ENCODE measurements around the gene NLRC4.

NLRC4 gene

GRCh38 chr2:32250290-32250689, 14.4 kb downstream of the NLRC4 start:
- TF ChIP-seq L3MBTL2 (conservative IDR thresholded peaks at IDR 0.05) (no peak), SP1 (IDR thresholded peaks at IDR 0.05) (no peak), TARDBP (IDR thresholded peaks at IDR 0.05) (no peak), CTBP1 (IDR thresholded peaks at IDR 0.05; ENCODE audit: borderline replicate concordance) (no peak), NFRKB (IDR thresholded peaks at IDR 0.05) (no peak), FOXM1 (IDR thresholded peaks at IDR 0.05; ENCODE audit: borderline replicate concordance) (no peak), SUZ12 (IDR thresholded peaks at IDR 0.05) (no peak), ELF4 (IDR thresholded peaks at IDR 0.05) (no peak), FOXA1 (IDR thresholded peaks at IDR 0.05) (no peak), PKNOX1 (IDR thresholded peaks at IDR 0.05) (no peak), ZNF384 (IDR thresholded peaks at IDR 0.05) (no peak), FOXK2 (IDR thresholded peaks at IDR 0.05) (no peak), BHLHE40 (IDR thresholded peaks at IDR 0.05; ENCODE audit: borderline replicate concordance) (no peak), ARNT (IDR thresholded peaks at IDR 0.05) (no peak), HDGF (IDR thresholded peaks at IDR 0.05; ENCODE audit: borderline replicate concordance) (no peak), LEF1 (IDR thresholded peaks at IDR 0.05; ENCODE audit: borderline replicate concordance) (no peak)
- CTCF ChIA-PET: no interaction called here
- DNase-seq (ENCODE audit: extremely low spot score): no peak
- POLR2A ChIA-PET: no interaction called here

GRCh38 chr2:32249731-32250236, 14.9 kb downstream of the NLRC4 start:
- ChIA-PET CTCF (no interaction called here), POLR2A (no interaction called here)
- DNase-seq (ENCODE audit: extremely low spot score): no peak
- no peak for TF ChIP-seq FOXM1 (IDR thresholded peaks at IDR 0.05; ENCODE audit: borderline replicate concordance)
- TF ChIP-seq SUZ12 (IDR thresholded peaks at IDR 0.05): no peak
- TF ChIP-seq ARNT (IDR thresholded peaks at IDR 0.05): no peak
- no peak for TF ChIP-seq BHLHE40 (IDR thresholded peaks at IDR 0.05; ENCODE audit: borderline replicate concordance)
- no peak for TF ChIP-seq SP1 (IDR thresholded peaks at IDR 0.05)
- TF ChIP-seq ELF4 (IDR thresholded peaks at IDR 0.05): no peak
- no peak for TF ChIP-seq FOXK2 (IDR thresholded peaks at IDR 0.05)
- no peak for TF ChIP-seq TARDBP (IDR thresholded peaks at IDR 0.05)
- no peak for TF ChIP-seq PKNOX1 (IDR thresholded peaks at IDR 0.05)
- no peak for TF ChIP-seq L3MBTL2 (conservative IDR thresholded peaks at IDR 0.05)
- TF ChIP-seq CTBP1 (IDR thresholded peaks at IDR 0.05; ENCODE audit: borderline replicate concordance): no peak
- no peak for TF ChIP-seq LEF1 (IDR thresholded peaks at IDR 0.05; ENCODE audit: borderline replicate concordance)
- no peak for TF ChIP-seq NFRKB (IDR thresholded peaks at IDR 0.05)
- TF ChIP-seq ZNF384 (IDR thresholded peaks at IDR 0.05): no peak
- no peak for TF ChIP-seq HDGF (IDR thresholded peaks at IDR 0.05; ENCODE audit: borderline replicate concordance)

GRCh38 chr2:32248299-32248698, 16.4 kb downstream of the NLRC4 start:
- CTCF ChIA-PET: no interaction called here
- POLR2A ChIA-PET: no interaction called here
- no peak for TF ChIP-seq L3MBTL2 (conservative IDR thresholded peaks at IDR 0.05)
- DNase-seq (ENCODE audit: extremely low spot score): no peak

- TF ChIP-seq TARDBP (IDR thresholded peaks at IDR 0.05) (no peak), ELF4 (IDR thresholded peaks at IDR 0.05) (no peak), FOXM1 (IDR thresholded peaks at IDR 0.05; ENCODE audit: borderline replicate concordance) (no peak), SP1 (IDR thresholded peaks at IDR 0.05) (no peak), L3MBTL2 (conservative IDR thresholded peaks at IDR 0.05) (no peak), HDGF (IDR thresholded peaks at IDR 0.05; ENCODE audit: borderline replicate concordance) (no peak), SUZ12 (IDR thresholded peaks at IDR 0.05) (no peak), BHLHE40 (IDR thresholded peaks at IDR 0.05; ENCODE audit: borderline replicate concordance) (no peak), FOXK2 (IDR thresholded peaks at IDR 0.05) (no peak), ARNT (IDR thresholded peaks at IDR 0.05) (no peak), FOXA1 (IDR thresholded peaks at IDR 0.05) (no peak), CTBP1 (IDR thresholded peaks at IDR 0.05; ENCODE audit: borderline replicate concordance) (no peak)
- ChIA-PET CTCF (no interaction called here), POLR2A (no interaction called here)
- DNase-seq (ENCODE audit: extremely low spot score): no peak
Observed at GRCh38 chr2:32246911-32247310, 17.8 kb downstream of the NLRC4 start.

GRCh38 chr2:32242331-32242730, 22.4 kb downstream of the NLRC4 start:
- no peak for TF ChIP-seq SP1 (IDR thresholded peaks at IDR 0.05)
- no peak for TF ChIP-seq NFRKB (IDR thresholded peaks at IDR 0.05)
- POLR2A ChIA-PET: no interaction called here
- no peak for DNase-seq (ENCODE audit: extremely low spot score)
- CTCF ChIA-PET: no interaction called here

GRCh38 chr2:32237996-32238395, 26.7 kb downstream of the NLRC4 start:
- ChIA-PET POLR2A (no interaction called here), CTCF (no interaction called here)
- TF ChIP-seq ZNF384 (IDR thresholded peaks at IDR 0.05): no peak
- TF ChIP-seq SP1 (IDR thresholded peaks at IDR 0.05): no peak
- no peak for TF ChIP-seq HDGF (IDR thresholded peaks at IDR 0.05; ENCODE audit: borderline replicate concordance)
- TF ChIP-seq CTBP1 (IDR thresholded peaks at IDR 0.05; ENCODE audit: borderline replicate concordance): no peak
- TF ChIP-seq FOXM1 (IDR thresholded peaks at IDR 0.05; ENCODE audit: borderline replicate concordance): no peak
- no peak for TF ChIP-seq BHLHE40 (IDR thresholded peaks at IDR 0.05; ENCODE audit: borderline replicate concordance)
- no peak for TF ChIP-seq L3MBTL2 (conservative IDR thresholded peaks at IDR 0.05)
- no peak for TF ChIP-seq LEF1 (IDR thresholded peaks at IDR 0.05; ENCODE audit: borderline replicate concordance)
- TF ChIP-seq TARDBP (IDR thresholded peaks at IDR 0.05): no peak
- TF ChIP-seq ARNT (IDR thresholded peaks at IDR 0.05): no peak
- no peak for TF ChIP-seq ELF4 (IDR thresholded peaks at IDR 0.05)
- no peak for TF ChIP-seq FOXK2 (IDR thresholded peaks at IDR 0.05)
- DNase-seq (ENCODE audit: extremely low spot score): no peak

GRCh38 chr2:32237488-32237887, 27.2 kb downstream of the NLRC4 start:
- TF ChIP-seq FOXK2 (IDR thresholded peaks at IDR 0.05) (no peak), PKNOX1 (IDR thresholded peaks at IDR 0.05) (no peak), CTBP1 (IDR thresholded peaks at IDR 0.05; ENCODE audit: borderline replicate concordance) (no peak), ELF4 (IDR thresholded peaks at IDR 0.05) (no peak), FOXM1 (IDR thresholded peaks at IDR 0.05; ENCODE audit: borderline replicate concordance) (no peak), SP1 (IDR thresholded peaks at IDR 0.05) (no peak), NFRKB (IDR thresholded peaks at IDR 0.05) (no peak), ZNF384 (IDR thresholded peaks at IDR 0.05) (no peak), HDGF (IDR thresholded peaks at IDR 0.05; ENCODE audit: borderline replicate concordance) (no peak), ARNT (IDR thresholded peaks at IDR 0.05) (no peak), SUZ12 (IDR thresholded peaks at IDR 0.05) (no peak), LEF1 (IDR thresholded peaks at IDR 0.05; ENCODE audit: borderline replicate concordance) (no peak), L3MBTL2 (conservative IDR thresholded peaks at IDR 0.05) (no peak)
- POLR2A ChIA-PET: no interaction called here
- no peak for DNase-seq (ENCODE audit: extremely low spot score)
- CTCF ChIA-PET: no interaction called here
